ENCODE data around the gene CIBAR2. TPM values are rescaled to one million over a fixed set of nuclear protein-coding genes. Genes with fewer than 3 reads are reported as not detected.

The CIBAR2 gene
- total RNA-seq, 2 experiments from 2014 or later, result not detected

DNA sequence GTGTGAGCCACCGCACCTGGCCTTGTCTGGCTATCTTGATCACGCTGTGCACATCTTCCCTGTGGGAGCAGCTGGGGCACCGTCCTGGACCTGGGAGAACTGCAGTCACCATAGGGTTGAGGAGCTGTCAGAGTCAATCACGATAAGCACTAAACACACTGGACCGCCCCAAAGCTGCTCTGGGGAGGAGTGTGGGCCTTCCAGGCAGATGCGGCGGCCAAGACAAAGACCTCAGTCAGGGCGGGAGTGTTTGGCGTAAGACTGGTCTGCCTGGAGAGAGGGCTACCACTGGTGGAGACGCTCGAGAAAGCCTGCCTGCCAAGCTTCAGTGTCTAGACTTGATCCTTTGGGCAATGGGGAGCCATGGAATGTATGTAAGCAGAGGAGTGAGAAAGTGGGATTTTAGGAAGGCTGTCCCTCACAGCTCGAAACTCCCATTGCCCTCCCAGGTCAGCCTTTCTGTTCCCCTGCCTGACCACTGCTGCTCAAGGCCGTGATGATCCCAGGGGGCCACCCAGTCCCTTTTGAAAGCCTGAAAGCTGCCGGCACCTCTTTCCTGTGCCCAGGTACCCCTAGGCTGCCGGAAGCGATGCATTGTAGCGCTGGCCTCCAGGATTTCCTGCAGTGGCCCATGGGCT lies 29.3 kb upstream of the CIBAR2 start:
- Mint-ChIP-seq H3K9me3 (no peaks in the 10 kb centered on the region), H3K4me3 (no peak overlapping the region), H3K36me3 (ENCODE audit: low read depth) (no peaks in the 10 kb centered on the region), H3K4me1 (ENCODE audit: low read depth) (peaks cover 2% of the 10 kb centered on the region), H3K27ac (no peak overlapping the region), H3K27me3 (ENCODE audit: low read depth) (peaks cover 23% of the 10 kb centered on the region)
- intact Hi-C loops (cut with micrococcal nuclease), result no loop called here
- CTCF ChIA-PET, result no interaction called here
- DNase-seq, result no peak

- Mint-ChIP-seq H3K36me3 (ENCODE audit: low read depth) (no peaks in the 10 kb centered on the region), H3K9me3 (no peaks in the 10 kb centered on the region), H3K4me3 (no peak overlapping the region), H3K27me3 (ENCODE audit: low read depth) (peaks cover 31% of the 10 kb centered on the region), H3K27ac (no peak overlapping the region), H3K4me1 (ENCODE audit: low read depth) (peaks cover 2% of the 10 kb centered on the region)
- DNase-seq, result no peak
- CTCF ChIA-PET, result interaction anchor here (0.6 kb wide), 1 partner anchor 576 kb away, joined by 5 read pairs; no protein-coding TSS in a partner anchor
- intact Hi-C loops (cut with micrococcal nuclease), result no loop called here
These were observed 28.3 kb upstream of the CIBAR2 start for GRCh38 chr16:85140455-85141012.

DNA sequence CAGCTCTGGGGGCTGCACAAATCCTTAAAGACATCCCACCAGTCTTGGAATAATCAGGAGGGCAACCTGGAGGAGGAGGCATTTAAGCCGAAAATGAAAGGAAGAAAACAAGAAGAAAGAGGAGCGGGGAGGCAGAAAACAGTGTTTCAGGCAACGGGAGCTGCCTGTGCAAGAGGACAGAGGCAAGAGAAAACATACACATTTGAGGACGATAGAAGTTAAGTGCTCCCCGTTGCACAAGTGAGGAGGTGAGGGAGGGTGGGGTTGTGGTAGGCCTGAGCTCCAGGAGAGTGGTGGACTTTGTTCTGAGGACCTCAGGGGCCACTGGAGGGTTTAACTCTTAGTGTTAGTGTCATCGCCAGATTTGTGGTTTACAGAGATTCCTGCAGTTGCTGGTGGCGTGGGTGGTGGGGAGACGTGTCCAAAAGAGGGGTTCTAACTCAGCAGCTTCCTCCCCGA lies 27.6 kb upstream of the CIBAR2 start:
- CTCF ChIA-PET, result no interaction called here
- DNase-seq, result no peak
- no peak overlapping the region for H3K27ac Mint-ChIP-seq
- intact Hi-C loops (cut with micrococcal nuclease), result no loop called here
- H3K27me3 Mint-ChIP-seq (ENCODE audit: low read depth), result peaks cover 33% of the 10 kb centered on the region
- no peak overlapping the region for H3K4me3 Mint-ChIP-seq
- no peaks in the 10 kb centered on the region for H3K36me3 Mint-ChIP-seq (ENCODE audit: low read depth)
- H3K9me3 Mint-ChIP-seq, result no peaks in the 10 kb centered on the region
- peaks cover 2% of the 10 kb centered on the region for H3K4me1 Mint-ChIP-seq (ENCODE audit: low read depth)

GRCh38 chr16:85138825-85139627 lies 26.8 kb upstream of the CIBAR2 start:
- intact Hi-C loops (cut with micrococcal nuclease), result no loop called here
- peaks cover 2% of the 10 kb centered on the region for H3K4me1 Mint-ChIP-seq (ENCODE audit: low read depth)
- no peaks in the 10 kb centered on the region for H3K9me3 Mint-ChIP-seq
- CTCF ChIA-PET, result no interaction called here
- H3K4me3 Mint-ChIP-seq, result no peak overlapping the region
- H3K36me3 Mint-ChIP-seq (ENCODE audit: low read depth), result no peaks in the 10 kb centered on the region
- no peak overlapping the region for H3K27ac Mint-ChIP-seq
- peaks cover 33% of the 10 kb centered on the region for H3K27me3 Mint-ChIP-seq (ENCODE audit: low read depth)
- DNase-seq, result no peak

DNA sequence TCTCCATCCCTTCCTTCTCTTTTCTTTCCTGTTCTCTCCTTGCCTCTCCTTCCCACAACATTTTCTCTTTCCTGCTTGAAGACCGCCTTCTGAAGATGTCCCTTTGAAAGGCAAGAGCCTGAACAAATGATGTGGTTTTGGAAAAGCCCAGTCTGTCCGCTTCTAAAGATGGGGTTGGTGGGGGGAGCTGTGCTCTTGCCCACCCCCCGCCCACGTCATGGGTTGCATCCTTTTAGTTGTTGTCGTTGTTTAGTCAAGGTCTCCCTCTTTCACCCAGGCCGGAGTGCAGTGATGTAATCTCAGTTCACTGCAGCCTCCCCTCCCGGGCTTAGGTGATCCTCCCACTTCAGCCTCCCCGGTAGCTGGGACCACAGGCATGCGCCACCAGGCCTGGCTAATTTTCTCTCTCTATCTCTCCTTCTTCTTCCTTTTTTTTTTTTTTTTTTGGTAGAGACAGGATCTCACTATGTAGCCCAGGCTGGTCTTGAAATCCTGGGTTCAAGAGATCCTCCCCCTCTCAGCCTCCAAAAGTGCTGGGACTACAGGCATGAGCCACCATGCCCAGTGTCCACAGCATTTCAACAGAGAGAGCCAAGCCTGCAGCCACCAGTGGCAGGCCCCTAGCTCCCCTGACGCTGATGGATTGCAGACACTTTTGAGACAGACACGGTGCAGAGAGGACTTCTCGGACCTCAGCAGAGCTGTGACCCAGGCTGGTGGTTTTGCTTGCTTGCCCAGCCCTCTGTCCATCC lies 26.0 kb upstream of the CIBAR2 start:
- intact Hi-C loops (cut with micrococcal nuclease), result no loop called here
- Mint-ChIP-seq H3K9me3 (no peaks in the 10 kb centered on the region), H3K4me1 (ENCODE audit: low read depth) (peaks cover 2% of the 10 kb centered on the region), H3K4me3 (no peak overlapping the region), H3K36me3 (ENCODE audit: low read depth) (no peaks in the 10 kb centered on the region), H3K27me3 (ENCODE audit: low read depth) (peaks cover 33% of the 10 kb centered on the region), H3K27ac (no peak overlapping the region)
- CTCF ChIA-PET, result no interaction called here
- DNase-seq, result no peak

- no peak overlapping the region for H3K27ac Mint-ChIP-seq
- DNase-seq, result no peak
- no peaks in the 10 kb centered on the region for H3K9me3 Mint-ChIP-seq
- peaks cover 2% of the 10 kb centered on the region for H3K4me1 Mint-ChIP-seq (ENCODE audit: low read depth)
- CTCF ChIA-PET, result no interaction called here
- intact Hi-C loops (cut with micrococcal nuclease), result no loop called here
- peaks cover 33% of the 10 kb centered on the region for H3K27me3 Mint-ChIP-seq (ENCODE audit: low read depth)
- no peaks in the 10 kb centered on the region for H3K36me3 Mint-ChIP-seq (ENCODE audit: low read depth)
- no peak overlapping the region for H3K4me3 Mint-ChIP-seq
These were observed 25.2 kb upstream of the CIBAR2 start for GRCh38 chr16:85137323-85138072.

- Mint-ChIP-seq H3K9me3 (no peaks in the 10 kb centered on the region), H3K36me3 (ENCODE audit: low read depth) (no peaks in the 10 kb centered on the region), H3K27ac (no peak overlapping the region), H3K27me3 (ENCODE audit: low read depth) (peaks cover 33% of the 10 kb centered on the region), H3K4me1 (ENCODE audit: low read depth) (peaks cover 2% of the 10 kb centered on the region), H3K4me3 (no peak overlapping the region)
- CTCF ChIA-PET, result interaction anchor here (0.6 kb wide), 1 partner anchor 584 kb away, joined by 5 read pairs; no protein-coding TSS in a partner anchor
- intact Hi-C loops (cut with micrococcal nuclease), result no loop called here
- no peak for DNase-seq
These were observed 24.5 kb upstream of the CIBAR2 start for GRCh38 chr16:85136702-85137322.

DNA sequence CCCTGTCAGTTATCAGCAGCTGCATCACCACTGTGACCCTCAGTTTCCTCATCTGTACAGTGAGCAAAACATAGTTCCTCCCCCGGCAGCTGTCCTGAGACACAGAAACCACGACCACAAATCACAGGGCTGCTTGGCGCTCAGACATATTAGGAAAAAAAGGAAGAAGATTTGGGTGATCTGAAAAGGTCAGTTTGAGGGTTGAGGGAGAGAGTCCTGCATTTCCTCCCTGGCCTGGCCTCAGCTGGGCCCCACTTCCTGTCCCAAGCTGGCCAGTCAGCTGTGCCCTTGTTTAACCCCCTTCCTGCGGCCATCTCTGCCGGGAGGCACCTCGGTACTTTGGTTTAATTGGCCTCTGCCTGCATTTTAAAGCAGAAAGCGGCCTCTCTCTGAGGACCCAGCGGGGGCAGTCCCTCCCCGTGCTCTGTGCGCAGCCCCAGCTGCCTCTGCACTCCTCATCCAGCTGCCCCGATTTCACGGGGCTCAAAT lies 24.0 kb upstream of the CIBAR2 start:
- no peak overlapping the region for H3K27ac Mint-ChIP-seq
- H3K4me3 Mint-ChIP-seq, result no peak overlapping the region
- H3K36me3 Mint-ChIP-seq (ENCODE audit: low read depth), result no peaks in the 10 kb centered on the region
- no peaks in the 10 kb centered on the region for H3K9me3 Mint-ChIP-seq
- peaks cover 2% of the 10 kb centered on the region for H3K4me1 Mint-ChIP-seq (ENCODE audit: low read depth)
- no peak for DNase-seq
- H3K27me3 Mint-ChIP-seq (ENCODE audit: low read depth), result peaks cover 33% of the 10 kb centered on the region
- CTCF ChIA-PET, result interaction anchor here (0.6 kb wide), 1 partner anchor 584 kb away, joined by 5 read pairs; no protein-coding TSS in a partner anchor
- intact Hi-C loops (cut with micrococcal nuclease), result no loop called here

DNA sequence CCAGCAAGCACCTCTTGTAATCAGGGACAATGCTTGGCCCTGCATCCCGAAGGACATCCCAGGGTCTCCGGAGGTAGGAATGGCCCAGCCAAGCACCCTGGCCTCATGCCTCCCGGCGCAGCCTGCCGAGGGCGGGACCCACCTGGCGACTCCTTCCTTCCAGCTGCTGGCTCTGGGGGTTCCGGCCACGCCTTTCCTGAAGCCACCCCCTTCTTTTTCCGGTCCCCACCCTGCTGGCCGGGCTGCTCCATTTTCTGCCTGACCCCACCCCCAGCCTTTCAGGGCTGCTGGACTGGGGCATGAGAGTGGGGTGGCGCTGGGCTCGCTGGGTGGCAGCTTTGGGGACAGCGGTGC lies 22.5 kb upstream of the CIBAR2 start:
- intact Hi-C loops (cut with micrococcal nuclease), result no loop called here
- Mint-ChIP-seq H3K36me3 (ENCODE audit: low read depth) (no peaks in the 10 kb centered on the region), H3K4me3 (no peak overlapping the region), H3K9me3 (no peaks in the 10 kb centered on the region), H3K27me3 (ENCODE audit: low read depth) (peaks cover 33% of the 10 kb centered on the region), H3K27ac (no peak overlapping the region), H3K4me1 (ENCODE audit: low read depth) (peaks cover 2% of the 10 kb centered on the region)
- DNase-seq, result no peak
- CTCF ChIA-PET, result no interaction called here

- intact Hi-C loops (cut with micrococcal nuclease), result no loop called here
- H3K27ac Mint-ChIP-seq, result no peak overlapping the region
- CTCF ChIA-PET, result no interaction called here
- DNase-seq, result no peak
- H3K9me3 Mint-ChIP-seq, result no peaks in the 10 kb centered on the region
- peaks cover 2% of the 10 kb centered on the region for H3K4me1 Mint-ChIP-seq (ENCODE audit: low read depth)
- H3K36me3 Mint-ChIP-seq (ENCODE audit: low read depth), result no peaks in the 10 kb centered on the region
- no peak overlapping the region for H3K4me3 Mint-ChIP-seq
- H3K27me3 Mint-ChIP-seq (ENCODE audit: low read depth), result peaks cover 30% of the 10 kb centered on the region
These were observed 22.0 kb upstream of the CIBAR2 start for GRCh38 chr16:85134076-85134788.

DNA sequence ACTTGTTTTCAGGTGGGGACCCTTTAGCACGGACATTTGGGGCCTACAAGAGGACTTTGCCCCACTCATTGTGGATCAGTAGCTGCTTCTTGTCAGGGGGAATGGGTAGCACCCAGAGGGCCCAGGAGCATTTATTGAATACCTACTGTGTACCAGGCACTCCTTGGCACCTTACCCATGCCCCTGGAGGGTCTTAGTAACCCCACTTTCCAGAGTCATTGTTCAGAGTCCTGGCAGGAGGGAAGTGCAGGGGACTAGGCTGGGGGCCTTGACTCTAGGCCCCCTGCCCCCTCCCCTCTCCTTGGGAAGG lies 21.0 kb upstream of the CIBAR2 start:
- Mint-ChIP-seq H3K4me3 (no peak overlapping the region), H3K36me3 (ENCODE audit: low read depth) (no peaks in the 10 kb centered on the region), H3K4me1 (ENCODE audit: low read depth) (peaks cover 2% of the 10 kb centered on the region), H3K27ac (no peak overlapping the region), H3K27me3 (ENCODE audit: low read depth) (peaks cover 21% of the 10 kb centered on the region), H3K9me3 (no peaks in the 10 kb centered on the region)
- intact Hi-C loops (cut with micrococcal nuclease), result no loop called here
- no peak for DNase-seq
- CTCF ChIA-PET, result no interaction called here
